OCI-LY1 (cell line): ENCODE results near the gene MAPK8IP3.

Experiments used
- CTCF ChIP-seq: fragments of 200-600 bp; sonication (generic), shearing (Covaris generic); IDR thresholded peaks from 2 replicates; pipeline ENCODE4 v1.5.1; 2017; ENCODE audit warnings: mild to moderate bottlenecking, antibody characterized with exemption, low read length, moderate library complexity, mixed read lengths
- EZH2 ChIP-seq: fragments of 200-600 bp; sonication (generic), shearing (Covaris generic); IDR thresholded peaks from 2 replicates; pipeline ENCODE4 v1.8.0; 2017; ENCODE audit warnings: borderline replicate concordance, mixed run types, mild to moderate bottlenecking, antibody characterized with exemption, low read length, moderate library complexity, mixed read lengths

GRCh38 chr16:1687427-1688316 is 18.3 kb upstream of the MAPK8IP3 start:
- TF ChIP-seq CTCF (no peak), EZH2 (no peak)
